Esophagus muscularis mucosa (tissue), 4 donors: Measurements from ENCODE around the gene PADI6. TPM values are rescaled to one million over a fixed set of nuclear protein-coding genes. Genes with fewer than 3 reads are reported as not detected.

Experiments
- DNase-seq: peaks from one replicate; pipeline ENCODE4 v3.0.0-alpha.2; 2017; ENCODE audit errors: extremely low spot score
- H3K27ac ChIP-seq, 4 donors: fragments of 200-600 bp; sonication (generic); replicated peaks in 1 of 4; 1 replicate in 3 of 4; 2 replicates in 1 of 4; pipeline ENCODE4 v1.5.1; 2016 to 2019; ENCODE audit warnings: mild to moderate bottlenecking in 1 of 4
- H3K27me3 ChIP-seq, 4 donors: fragments of 200-600 bp; sonication (generic); one replicate each; pipeline versions ENCODE4 v1.5.1 to v1.6.0; 2016 to 2019
- H3K36me3 ChIP-seq, 4 donors: fragments of 200-600 bp; sonication (generic); one replicate each; pipeline ENCODE4 v1.5.1; 2016 to 2019
- H3K4me1 ChIP-seq, 4 donors: fragments of 200-600 bp; sonication (generic); one replicate each; pipeline ENCODE4 v1.5.1; 2016 to 2019
- H3K4me3 ChIP-seq, 4 donors: fragments of 200-600 bp; sonication (generic); 1 replicate in 2 of 4; 2 replicates in 2 of 4; pipeline ENCODE4 v1.5.1; 2016 to 2019; ENCODE audit warnings: mild to moderate bottlenecking in 4 of 4, moderate library complexity in 1 of 4
- H3K9me3 ChIP-seq, 4 donors: fragments of 200-600 bp; sonication (generic); 1 replicate in 3 of 4; 2 replicates in 1 of 4; pipeline ENCODE4 v1.5.1; 2016 to 2019
- EP300 ChIP-seq: sonication (generic); formaldehyde crosslinking; IDR thresholded peaks from one replicate; pipeline ENCODE4 v1.6.1; 2017; ENCODE audit warnings: antibody characterized with exemption
- POLR2A ChIP-seq: fragments of 450-650 bp; IDR thresholded peaks from one replicate; pipeline ENCODE4 v1.6.1; 2017; ENCODE audit warnings: antibody characterized with exemption, moderate library complexity, mild to moderate bottlenecking, low read depth
- POLR2AphosphoS5 ChIP-seq, 2 donors: sonication (generic); formaldehyde crosslinking; IDR thresholded peaks; one replicate each; pipeline ENCODE4 v1.6.1; 2017; ENCODE audit warnings: antibody characterized with exemption in 2 of 2
- WGBS: methylation state at CpG from one replicate; pipeline ENCODE4 v1.1.5; 2018; 5-methylcytosine and 5-hydroxymethylcytosine counted together
- intact Hi-C: fragments of 100-400 bp; cut with DNase I; formaldehyde crosslinking; loops from one replicate; pipeline ENCODE4 v1.15.1; 2023
- total RNA-seq, 4 donors: library from RNA; depleted of rRNA; stranded (reverse); fragments of >200 nt; gene quantifications; one replicate each; pipeline versions ENCODE4 v1.1.0 to v1.2.1, GENCODE V29; 2016
- TF ChIP-seq, protein P1 (sequence below), 3 experiments: fragments of 200-600 bp in 2 of 3; fragments of 450-650 bp in 1 of 3; sonication (generic) in 2 of 3; IDR thresholded peaks; one replicate each; pipeline ENCODE4 v1.5.1; 2017 to 2019; ENCODE audit warnings: antibody characterized with exemption in 3 of 3, mild to moderate bottlenecking in 2 of 3, moderate library complexity in 1 of 3

The PADI6 gene
- total RNA-seq, 4 donors from 2014 or later: not detected

GRCh38 chr1:17414022-17414421 lies 42.0 kb downstream of the PADI6 start:
- no peaks in the 10 kb centered on the region for H3K4me1 ChIP-seq
- H3K27me3 ChIP-seq: no peaks in the 10 kb centered on the region
- no peaks in the 10 kb centered on the region for H3K9me3 ChIP-seq
- no peak for TF ChIP-seq POLR2AphosphoS5 (IDR thresholded peaks at IDR 0.05)
- TF ChIP-seq, protein P1, sequence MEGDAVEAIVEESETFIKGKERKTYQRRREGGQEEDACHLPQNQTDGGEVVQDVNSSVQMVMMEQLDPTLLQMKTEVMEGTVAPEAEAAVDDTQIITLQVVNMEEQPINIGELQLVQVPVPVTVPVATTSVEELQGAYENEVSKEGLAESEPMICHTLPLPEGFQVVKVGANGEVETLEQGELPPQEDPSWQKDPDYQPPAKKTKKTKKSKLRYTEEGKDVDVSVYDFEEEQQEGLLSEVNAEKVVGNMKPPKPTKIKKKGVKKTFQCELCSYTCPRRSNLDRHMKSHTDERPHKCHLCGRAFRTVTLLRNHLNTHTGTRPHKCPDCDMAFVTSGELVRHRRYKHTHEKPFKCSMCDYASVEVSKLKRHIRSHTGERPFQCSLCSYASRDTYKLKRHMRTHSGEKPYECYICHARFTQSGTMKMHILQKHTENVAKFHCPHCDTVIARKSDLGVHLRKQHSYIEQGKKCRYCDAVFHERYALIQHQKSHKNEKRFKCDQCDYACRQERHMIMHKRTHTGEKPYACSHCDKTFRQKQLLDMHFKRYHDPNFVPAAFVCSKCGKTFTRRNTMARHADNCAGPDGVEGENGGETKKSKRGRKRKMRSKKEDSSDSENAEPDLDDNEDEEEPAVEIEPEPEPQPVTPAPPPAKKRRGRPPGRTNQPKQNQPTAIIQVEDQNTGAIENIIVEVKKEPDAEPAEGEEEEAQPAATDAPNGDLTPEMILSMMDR (IDR thresholded peaks at IDR 0.05): no peak
- no peak for TF ChIP-seq EP300
- no peak for TF ChIP-seq POLR2A
- no peak overlapping the region for H3K27ac ChIP-seq
- H3K36me3 ChIP-seq: peaks cover 60 to 100% (median 98%) of the 10 kb centered on the region in 4 donors
- 97% methylated on average over 2 of the region's 2 CpGs for WGBS
- DNase-seq: no peak
- H3K4me3 ChIP-seq: no peak overlapping the region
- intact Hi-C loops: no loop called here

DNA sequence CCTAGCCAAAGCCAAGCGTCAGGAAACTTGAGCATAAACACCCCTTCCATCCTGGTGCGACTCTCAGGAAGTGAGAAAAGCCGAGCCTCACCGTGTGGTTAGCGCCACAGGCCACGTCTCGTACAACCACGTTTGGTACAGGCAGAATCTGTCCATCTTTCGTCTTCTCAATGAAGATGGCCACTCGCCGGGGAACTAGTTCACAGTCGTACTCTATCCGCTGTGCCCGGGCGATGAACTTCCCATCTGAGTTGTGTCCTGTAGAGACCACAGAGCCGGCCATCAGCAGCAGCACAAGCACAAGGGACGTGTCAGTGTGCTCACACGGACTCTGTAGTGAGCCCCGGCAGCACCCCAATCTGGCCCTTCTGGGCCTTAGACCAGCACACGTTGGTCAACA lies 44.4 kb downstream of the PADI6 start:
- Histone ChIP-seq H3K9me3 (no peaks in the 10 kb centered on the region), H3K4me1 (peaks cover 0 to 9% (median 8%) of the 10 kb centered on the region in 4 donors), H3K27ac (no peak overlapping the region), H3K27me3 (no peaks in the 10 kb centered on the region), H3K4me3 (no peak overlapping the region), H3K36me3 (peaks cover 49 to 96% (median 91%) of the 10 kb centered on the region in 4 donors)
- intact Hi-C loops: no loop called here
- no peak for TF ChIP-seq POLR2A
- no peak for TF ChIP-seq EP300
- TF ChIP-seq, protein P1 (IDR thresholded peaks at IDR 0.05): no peak
- no peak for TF ChIP-seq POLR2AphosphoS5 (IDR thresholded peaks at IDR 0.05)
- WGBS: 93% methylated on average over 20 of the region's 20 CpGs
- DNase-seq: no peak

- TF ChIP-seq POLR2AphosphoS5 (IDR thresholded peaks at IDR 0.05) (peak in 1 of 2 donors; percentile 64), POLR2A (no peak), EP300 (no peak)
- TF ChIP-seq, protein P1 (IDR thresholded peaks at IDR 0.05): peak; percentile 99 to 100 (median 99)
- Histone ChIP-seq H3K27ac (peak overlapping the region in 1 of 4 donors; percentile 47), H3K4me3 (no peak overlapping the region), H3K36me3 (peaks cover 27 to 94% (median 85%) of the 10 kb centered on the region in 4 donors), H3K4me1 (peaks cover 4 to 28% (median 24%) of the 10 kb centered on the region in 4 donors), H3K9me3 (no peaks in the 10 kb centered on the region), H3K27me3 (no peaks in the 10 kb centered on the region)
- no peak for DNase-seq
- intact Hi-C loops: loop anchor here (2.0 to 5.0 kb wide), 2 partner anchors 21 to 73 kb away; no protein-coding TSS in a partner anchor
- WGBS: 40% methylated on average over 36 of the region's 42 CpGs
These were observed 47.8 kb downstream of the PADI6 start for GRCh38 chr1:17419626-17420328.

GRCh38 chr1:17420391-17420918 lies 48.5 kb downstream of the PADI6 start:
- intact Hi-C loops: loop anchor here (5.0 kb wide), 1 partner anchor 72 kb away; no protein-coding TSS in a partner anchor
- Histone ChIP-seq H3K4me3 (no peak overlapping the region), H3K27ac (no peak overlapping the region), H3K9me3 (no peaks in the 10 kb centered on the region), H3K36me3 (peaks cover 21 to 94% (median 85%) of the 10 kb centered on the region in 4 donors), H3K4me1 (peaks cover 4 to 32% (median 26%) of the 10 kb centered on the region in 4 donors), H3K27me3 (no peaks in the 10 kb centered on the region)
- 80% methylated on average over 6 of the region's 6 CpGs for WGBS
- DNase-seq: no peak
- TF ChIP-seq, protein P1 (IDR thresholded peaks at IDR 0.05): no peak
- no peak for TF ChIP-seq POLR2AphosphoS5 (IDR thresholded peaks at IDR 0.05)
- no peak for TF ChIP-seq POLR2A
- no peak for TF ChIP-seq EP300
